ENCODE data around the gene CHRNB1. TPM values are rescaled to one million over a fixed set of nuclear protein-coding genes. Genes with fewer than 3 reads are reported as not detected.

The CHRNB1 gene
- total RNA-seq, 1 donor from 2014 or later = 7.5 TPM

DNA sequence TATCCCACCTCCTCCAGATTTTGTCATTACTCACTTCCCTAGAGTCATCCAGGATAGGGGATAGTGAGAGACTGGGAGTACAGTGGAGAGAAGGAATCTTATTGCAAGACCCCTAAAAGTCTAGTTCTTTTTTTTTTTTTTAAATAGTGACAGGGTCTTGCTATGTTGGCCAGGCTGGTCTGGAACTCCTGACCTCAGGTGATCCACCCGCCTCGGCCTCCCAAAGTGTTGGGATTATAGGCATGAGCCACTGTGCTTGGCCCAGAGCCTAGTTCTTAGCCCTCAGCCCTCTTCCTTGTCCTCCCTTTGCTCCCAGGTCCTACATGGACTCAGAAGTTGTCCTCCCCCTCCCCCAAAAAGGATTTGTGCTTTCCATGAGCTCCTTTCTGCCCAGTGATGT is 2.7 kb upstream of the CHRNB1 start:
- H3K9me3 ChIP-seq (ENCODE audit: low read depth) = no peaks in the 10 kb centered on the region
- no peak overlapping the region for H3K9ac ChIP-seq
- no peak overlapping the region for H3K4me2 ChIP-seq
- H3K27ac ChIP-seq = no peak overlapping the region
- no peak for TF ChIP-seq EZH2phosphoT487 (IDR thresholded peaks at IDR 0.05)
- no peak for TF ChIP-seq EZH2 (IDR thresholded peaks at IDR 0.05)
- TF ChIP-seq CTCF (IDR thresholded peaks at IDR 0.05) = no peak
- Mint-ChIP-seq H3K27ac (no peak overlapping the region), H3K27me3 (ENCODE audit: insufficient read depth, low read depth) (peaks cover 22% of the 10 kb centered on the region), H3K4me3 (peak overlapping the region; percentile 74), H3K36me3 (no peaks in the 10 kb centered on the region), H3K9me3 (no peaks in the 10 kb centered on the region), H3K4me1 (peaks cover 55% of the 10 kb centered on the region)
- peaks cover 61% of the 10 kb centered on the region for H3K27me3 ChIP-seq
- H4K20me1 ChIP-seq (ENCODE audit: low read depth) = no peaks in the 10 kb centered on the region
- H3F3A ChIP-seq (ENCODE audit: low read depth) = peaks cover 47% of the 10 kb centered on the region
- no peak overlapping the region for H2AFZ ChIP-seq (replicated peaks)
- H3K79me2 ChIP-seq (ENCODE audit: low read depth) = no peaks in the 10 kb centered on the region
- H3K4me1 ChIP-seq = peaks cover 28% of the 10 kb centered on the region
- DNase-seq (ENCODE audit: low spot score) = no peak
- H3K4me3 ChIP-seq = no peak overlapping the region
- no peaks in the 10 kb centered on the region for H3K36me3 ChIP-seq

DNA sequence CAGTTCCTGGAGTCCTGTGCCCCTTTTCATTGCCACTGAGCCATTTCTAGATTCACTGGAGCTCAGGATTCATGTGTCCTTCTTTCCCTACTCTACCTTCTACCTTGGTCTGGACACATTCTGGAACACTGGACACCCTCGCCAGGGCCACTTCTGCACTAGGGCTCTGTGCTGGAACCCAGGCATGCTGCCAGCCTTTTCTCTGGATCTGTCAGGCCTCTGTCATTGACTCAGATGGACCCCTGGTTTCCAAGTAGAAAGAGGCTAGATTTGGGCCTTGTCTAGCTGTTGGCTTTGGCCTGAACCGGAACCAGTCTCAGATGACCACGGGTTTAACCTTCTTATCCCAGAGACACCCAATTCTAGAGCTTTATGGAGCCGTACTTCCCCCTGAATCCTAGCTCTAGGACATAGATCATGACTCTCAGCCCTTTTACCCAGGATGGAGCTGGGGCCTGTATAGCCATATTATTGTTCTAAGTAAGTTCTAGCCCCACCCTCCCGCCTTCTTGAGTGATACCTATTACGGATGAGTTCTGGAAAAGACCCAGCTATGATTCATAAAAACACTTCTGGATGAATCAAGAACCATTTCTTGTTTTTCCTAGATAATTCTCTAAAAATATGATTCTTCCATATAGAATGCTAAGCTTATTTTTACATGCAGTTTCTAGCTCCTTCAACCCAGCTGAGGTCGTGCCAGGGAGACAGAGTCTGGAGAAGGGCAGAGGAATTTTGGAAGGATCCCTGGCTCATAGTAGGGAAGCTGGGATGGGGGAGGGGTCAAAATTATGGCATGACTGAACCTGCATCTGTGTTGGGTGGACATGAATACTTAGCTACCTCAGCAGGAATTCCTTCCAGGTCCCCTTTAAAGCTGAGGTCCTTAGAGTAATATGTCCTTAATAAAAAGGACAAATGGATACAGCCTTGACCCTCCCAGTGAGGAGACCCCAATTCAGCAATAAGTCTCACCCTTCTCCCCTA is 1.1 kb upstream of the CHRNB1 start:
- H3K4me3 ChIP-seq = no peak overlapping the region
- H3K79me2 ChIP-seq (ENCODE audit: low read depth) = no peaks in the 10 kb centered on the region
- H3K4me3 Mint-ChIP-seq = peak overlapping the region; percentile 79
- peaks cover 15% of the 10 kb centered on the region for H3K27me3 Mint-ChIP-seq (ENCODE audit: insufficient read depth, low read depth)
- no peak overlapping the region for H3K9ac ChIP-seq
- H2AFZ ChIP-seq (replicated peaks) = no peak overlapping the region
- no peak for DNase-seq (ENCODE audit: low spot score)
- H3K4me1 ChIP-seq = peaks cover 15% of the 10 kb centered on the region
- H3K9me3 ChIP-seq (ENCODE audit: low read depth) = no peaks in the 10 kb centered on the region
- no peaks in the 10 kb centered on the region for H4K20me1 ChIP-seq (ENCODE audit: low read depth)
- no peak overlapping the region for H3K4me2 ChIP-seq
- peaks cover 49% of the 10 kb centered on the region for H3K27me3 ChIP-seq
- H3F3A ChIP-seq (ENCODE audit: low read depth) = peaks cover 31% of the 10 kb centered on the region
- H3K36me3 ChIP-seq = no peaks in the 10 kb centered on the region
- peaks cover 50% of the 10 kb centered on the region for H3K4me1 Mint-ChIP-seq
- peaks cover 3% of the 10 kb centered on the region for H3K9me3 Mint-ChIP-seq
- H3K27ac ChIP-seq = no peak overlapping the region
- TF ChIP-seq EZH2phosphoT487 (IDR thresholded peaks at IDR 0.05) (no peak), EZH2 (IDR thresholded peaks at IDR 0.05) (no peak), CTCF (IDR thresholded peaks at IDR 0.05) (no peak)
- H3K27ac Mint-ChIP-seq = no peak overlapping the region
- H3K36me3 Mint-ChIP-seq = no peaks in the 10 kb centered on the region

DNA sequence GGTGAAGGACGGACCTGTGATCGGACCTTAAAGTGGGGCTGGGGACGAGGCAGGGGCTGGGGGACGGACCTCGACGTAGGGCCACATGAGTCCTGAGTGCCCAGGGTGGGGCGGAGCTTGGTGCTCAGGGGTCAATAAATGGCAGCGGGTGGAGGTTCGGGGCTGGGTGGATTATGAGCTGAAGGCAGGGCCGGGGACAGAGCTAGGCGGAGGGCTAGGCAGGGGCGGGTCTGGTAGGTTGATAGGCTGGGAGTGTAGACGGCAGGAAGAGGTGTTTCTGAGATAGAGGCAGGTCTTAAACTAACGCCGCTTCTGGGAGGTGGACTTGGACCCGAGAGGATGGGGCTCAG is 733 bp downstream of the CHRNB1 start:
- Histone ChIP-seq H2AFZ (replicated peaks) (peak overlapping the region; percentile 99), H3K9ac (no peak overlapping the region), H3K9me3 (ENCODE audit: low read depth) (no peaks in the 10 kb centered on the region), H3K27me3 (peaks cover 34% of the 10 kb centered on the region), H3K27ac (no peak overlapping the region), H3K36me3 (no peaks in the 10 kb centered on the region), H3K4me2 (peak overlapping the region; percentile 98), H3K4me3 (peak overlapping the region; percentile 71), H4K20me1 (ENCODE audit: low read depth) (no peaks in the 10 kb centered on the region), H3K4me1 (peaks cover 9% of the 10 kb centered on the region), H3F3A (ENCODE audit: low read depth) (peaks cover 28% of the 10 kb centered on the region), H3K79me2 (ENCODE audit: low read depth) (no peaks in the 10 kb centered on the region)
- peak; percentile 89 for DNase-seq (ENCODE audit: low spot score)
- peaks cover 46% of the 10 kb centered on the region for H3K4me1 Mint-ChIP-seq
- peaks cover 4% of the 10 kb centered on the region for H3K27me3 Mint-ChIP-seq (ENCODE audit: insufficient read depth, low read depth)
- peak overlapping the region; percentile 91 for H3K27ac Mint-ChIP-seq
- H3K4me3 Mint-ChIP-seq = peak overlapping the region; percentile 87
- H3K36me3 Mint-ChIP-seq = no peaks in the 10 kb centered on the region
- TF ChIP-seq EZH2phosphoT487 (IDR thresholded peaks at IDR 0.05) (no peak), EZH2 (IDR thresholded peaks at IDR 0.05) (no peak), CTCF (IDR thresholded peaks at IDR 0.05) (no peak)
- H3K9me3 Mint-ChIP-seq = peaks cover 4% of the 10 kb centered on the region
